ENCODE results near the gene ABCB4.

ABCB4 gene

DNA sequence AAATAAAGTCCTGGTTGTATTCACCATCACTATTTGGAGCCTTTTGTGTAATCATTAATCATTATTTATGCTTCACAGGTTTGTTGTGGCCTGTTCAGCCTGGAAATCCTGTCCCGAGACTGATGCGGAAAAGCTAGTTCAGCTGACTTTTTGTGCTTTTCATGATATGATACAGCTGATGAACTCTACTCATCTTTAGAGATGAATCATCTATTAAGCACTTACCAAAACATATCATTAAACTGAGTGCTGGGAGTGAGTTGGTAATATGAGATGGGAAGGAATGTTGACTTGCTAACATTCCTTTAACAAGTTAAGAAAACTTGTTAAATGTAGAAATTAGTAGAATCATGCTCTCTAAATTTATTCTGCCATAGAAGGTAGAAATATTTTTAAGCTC is 77.0 kb downstream of the ABCB4 start:
- no peak overlapping the region for H3K4me3 ChIP-seq (ENCODE audit: low read depth, low read length)
- TF ChIP-seq, protein P1, sequence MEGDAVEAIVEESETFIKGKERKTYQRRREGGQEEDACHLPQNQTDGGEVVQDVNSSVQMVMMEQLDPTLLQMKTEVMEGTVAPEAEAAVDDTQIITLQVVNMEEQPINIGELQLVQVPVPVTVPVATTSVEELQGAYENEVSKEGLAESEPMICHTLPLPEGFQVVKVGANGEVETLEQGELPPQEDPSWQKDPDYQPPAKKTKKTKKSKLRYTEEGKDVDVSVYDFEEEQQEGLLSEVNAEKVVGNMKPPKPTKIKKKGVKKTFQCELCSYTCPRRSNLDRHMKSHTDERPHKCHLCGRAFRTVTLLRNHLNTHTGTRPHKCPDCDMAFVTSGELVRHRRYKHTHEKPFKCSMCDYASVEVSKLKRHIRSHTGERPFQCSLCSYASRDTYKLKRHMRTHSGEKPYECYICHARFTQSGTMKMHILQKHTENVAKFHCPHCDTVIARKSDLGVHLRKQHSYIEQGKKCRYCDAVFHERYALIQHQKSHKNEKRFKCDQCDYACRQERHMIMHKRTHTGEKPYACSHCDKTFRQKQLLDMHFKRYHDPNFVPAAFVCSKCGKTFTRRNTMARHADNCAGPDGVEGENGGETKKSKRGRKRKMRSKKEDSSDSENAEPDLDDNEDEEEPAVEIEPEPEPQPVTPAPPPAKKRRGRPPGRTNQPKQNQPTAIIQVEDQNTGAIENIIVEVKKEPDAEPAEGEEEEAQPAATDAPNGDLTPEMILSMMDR (IDR thresholded peaks at IDR 0.05; ENCODE audit: low read depth, low read length), result no peak

DNA sequence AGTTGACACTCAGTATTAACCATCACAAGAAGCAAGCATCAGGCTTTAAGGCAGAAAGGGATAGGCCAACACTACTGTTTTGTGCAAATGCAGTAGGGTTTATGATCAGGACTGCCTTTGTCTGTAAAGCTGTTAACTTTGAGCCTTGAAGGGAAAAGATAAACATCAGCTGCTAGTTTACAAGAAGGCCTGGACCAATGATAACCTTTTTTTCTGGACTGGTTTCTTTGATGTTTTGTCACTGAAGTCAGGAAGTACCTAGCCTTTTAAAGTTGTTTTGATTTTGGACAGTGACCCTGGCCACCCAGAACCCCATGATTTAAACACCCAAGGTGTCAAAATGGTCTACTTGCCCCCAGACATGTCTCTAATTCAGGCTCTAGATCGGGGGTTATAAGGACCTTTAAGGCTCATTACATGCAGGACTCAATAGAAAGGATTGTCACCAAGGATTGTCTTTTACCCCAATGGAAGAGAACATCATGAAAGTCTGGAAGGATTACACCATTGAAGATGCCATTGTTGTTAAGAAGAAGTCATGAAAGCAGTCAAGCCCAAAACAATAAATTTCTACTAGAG is 79.9 kb downstream of the ABCB4 start:
- TF ChIP-seq, protein P1 (IDR thresholded peaks at IDR 0.05; ENCODE audit: low read depth, low read length), result no peak
- H3K4me3 ChIP-seq (ENCODE audit: low read depth, low read length), result no peak overlapping the region

DNA sequence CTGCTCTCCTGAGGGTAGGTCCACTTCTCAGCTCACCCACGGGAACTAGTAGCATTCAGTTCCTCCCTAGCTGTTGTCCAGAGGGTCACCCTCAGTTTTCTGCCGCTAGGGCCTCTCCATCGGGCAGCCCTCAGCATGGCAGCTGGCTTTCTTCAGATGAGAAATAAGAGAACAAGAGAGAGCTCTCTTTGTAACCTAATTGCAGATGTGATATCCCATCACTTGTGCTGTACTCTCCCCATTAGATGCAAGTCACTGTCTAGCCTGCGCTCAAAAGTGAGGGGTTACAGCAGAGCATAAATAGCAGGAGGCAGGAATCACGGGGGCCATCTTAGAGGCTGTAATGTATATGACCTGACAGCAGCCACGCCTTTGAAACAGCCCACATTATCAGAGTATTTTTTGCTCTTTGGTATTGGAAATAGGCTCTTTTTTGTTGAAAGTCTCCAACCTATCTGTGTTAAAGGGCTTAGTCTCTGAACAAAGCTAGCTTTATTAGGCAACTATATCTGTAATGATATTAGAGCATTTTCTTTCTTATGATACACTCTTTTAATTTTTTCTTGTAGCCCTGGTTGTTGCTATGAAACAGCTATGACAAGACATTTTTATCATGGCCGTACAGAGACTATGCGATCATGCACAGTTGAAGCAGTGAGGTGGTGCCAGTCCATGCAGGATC is 84.3 kb downstream of the ABCB4 start:
- TF ChIP-seq, protein P1 (IDR thresholded peaks at IDR 0.05; ENCODE audit: low read depth, low read length), result no peak
- no peak overlapping the region for H3K4me3 ChIP-seq (ENCODE audit: low read depth, low read length)

DNA sequence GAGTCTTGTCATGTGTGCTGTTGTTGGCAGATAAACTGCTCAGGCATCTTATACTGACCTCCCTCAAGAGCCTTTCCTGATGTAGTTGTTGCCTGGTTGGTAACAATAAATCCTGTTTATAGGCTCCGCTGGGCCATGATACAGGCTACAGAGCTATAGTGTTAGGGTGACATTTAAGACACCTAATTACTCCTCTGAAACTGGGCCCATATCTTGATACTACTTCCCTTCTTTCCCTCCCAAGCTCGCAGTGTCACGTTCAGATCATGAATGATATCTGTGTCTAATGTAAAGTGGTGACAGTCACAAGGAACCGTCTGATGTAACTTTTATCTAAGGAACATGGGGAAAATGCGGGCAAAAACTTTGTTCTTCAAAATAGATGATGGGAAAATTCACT is 94.6 kb downstream of the ABCB4 start:
- TF ChIP-seq, protein P1 (IDR thresholded peaks at IDR 0.05; ENCODE audit: low read depth, low read length), result no peak
- H3K4me3 ChIP-seq (ENCODE audit: low read depth, low read length), result no peak overlapping the region

DNA sequence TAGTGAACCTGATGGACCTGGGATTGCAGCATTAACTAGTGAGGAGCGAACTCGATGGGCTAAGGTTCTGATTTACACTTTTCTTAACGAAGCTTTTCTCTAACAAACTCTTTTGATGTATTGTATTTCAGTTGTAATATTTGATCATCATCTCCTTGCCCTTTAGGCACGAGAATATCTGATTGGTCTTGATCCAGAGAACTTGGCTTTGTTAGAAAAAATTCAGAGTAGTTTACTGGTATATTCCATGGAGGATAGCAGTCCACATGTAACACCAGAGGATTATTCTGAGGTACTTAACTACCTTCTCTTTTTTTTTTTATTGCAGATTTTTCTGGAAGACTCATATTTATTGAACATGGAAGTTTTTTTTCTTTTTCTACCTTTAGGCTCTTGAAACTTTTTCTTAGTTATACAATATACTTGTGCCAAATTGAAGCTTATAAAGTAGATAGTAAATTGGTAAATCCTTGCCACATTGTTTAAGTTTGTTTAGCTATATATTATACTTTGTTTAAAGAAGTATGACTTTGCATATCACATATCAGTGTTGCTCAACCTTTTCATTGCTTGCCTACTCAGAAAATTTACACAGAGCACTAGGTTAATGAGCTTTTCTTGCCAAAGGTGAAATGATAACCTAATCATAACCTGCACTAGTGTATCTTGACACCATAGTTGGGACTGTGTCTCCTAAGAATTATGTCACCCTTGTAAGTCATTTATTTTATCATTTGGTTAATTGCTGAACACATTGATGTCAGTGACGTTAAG is 99.6 kb downstream of the ABCB4 start:
- H3K4me3 ChIP-seq (ENCODE audit: low read depth, low read length), result no peak overlapping the region
- TF ChIP-seq, protein P1 (IDR thresholded peaks at IDR 0.05; ENCODE audit: low read depth, low read length), result no peak

DNA sequence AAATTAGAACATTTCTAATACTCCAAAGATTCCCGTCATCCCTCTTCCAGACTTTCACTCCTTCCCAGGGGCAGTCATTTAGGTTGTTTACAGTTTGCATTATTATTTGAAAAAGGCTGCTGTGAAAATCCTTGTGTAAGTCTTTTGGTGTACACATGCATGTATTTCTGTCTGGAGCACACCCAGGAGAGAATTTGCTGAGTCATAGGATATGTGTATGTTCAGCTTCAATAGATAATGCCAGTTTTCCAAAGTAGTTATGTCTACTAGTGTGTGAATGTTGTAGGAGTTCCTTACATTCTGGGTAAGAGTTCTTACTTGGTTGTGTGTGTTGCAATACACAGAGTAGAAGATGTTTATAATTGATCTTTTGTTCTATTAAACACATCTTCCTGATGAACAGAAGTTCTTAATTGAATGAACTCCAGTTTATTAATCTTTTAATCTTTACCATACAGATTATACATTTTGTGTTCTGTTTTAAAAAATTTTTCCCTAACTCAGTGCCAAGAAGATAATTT is 104.8 kb downstream of the ABCB4 start:
- no peak overlapping the region for H3K4me3 ChIP-seq (ENCODE audit: low read depth, low read length)
- TF ChIP-seq, protein P1 (IDR thresholded peaks at IDR 0.05; ENCODE audit: low read depth, low read length), result no peak

DNA sequence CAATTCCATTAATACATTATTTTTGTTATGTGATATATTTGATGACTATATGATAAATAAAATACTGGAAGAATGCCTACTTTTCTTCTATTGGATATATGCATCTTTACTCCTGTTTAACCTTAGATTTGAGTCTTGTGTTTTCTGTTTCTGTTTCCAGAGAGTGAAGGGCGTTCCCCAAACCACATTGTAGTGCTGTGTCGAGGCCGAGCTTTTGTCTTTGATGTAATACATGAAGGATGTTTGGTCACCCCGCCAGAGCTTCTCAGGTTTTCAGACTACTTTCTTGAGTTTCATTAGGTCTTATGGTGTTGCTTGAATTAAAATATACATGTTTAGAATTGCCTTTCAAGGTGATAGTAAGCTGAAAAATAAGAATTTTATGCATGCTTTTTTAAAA is 106.3 kb downstream of the ABCB4 start:
- TF ChIP-seq, protein P1 (IDR thresholded peaks at IDR 0.05; ENCODE audit: low read depth, low read length), result no peak
- no peak overlapping the region for H3K4me3 ChIP-seq (ENCODE audit: low read depth, low read length)

All from WI38 (cell line).